Gastrocnemius medialis (tissue), 4 donors: Measurements from ENCODE around the gene MSMO1.

ENCODE experiments used
- POLR2A ChIP-seq, 2 donors: fragments of 450-650 bp; IDR thresholded peaks; one replicate each; pipeline ENCODE4 v1.6.1; 2017; ENCODE audit warnings: antibody characterized with exemption in 2 of 2, mild to moderate bottlenecking in 2 of 2, moderate library complexity in 2 of 2
- TF ChIP-seq, protein P1 (sequence below), 5 experiments: fragments of 450-650 bp in 3 of 5; fragments of 200-600 bp in 2 of 5; sonication (generic) in 2 of 5; IDR thresholded peaks in 4 of 5; conservative IDR thresholded peaks in 1 of 5; 1 replicate in 4 of 5; 2 replicates in 1 of 5; pipeline ENCODE4 v1.5.1; 2016 to 2019; ENCODE audit warnings: antibody characterized with exemption in 5 of 5, mild to moderate bottlenecking in 3 of 5, moderate library complexity in 3 of 5

DNA sequence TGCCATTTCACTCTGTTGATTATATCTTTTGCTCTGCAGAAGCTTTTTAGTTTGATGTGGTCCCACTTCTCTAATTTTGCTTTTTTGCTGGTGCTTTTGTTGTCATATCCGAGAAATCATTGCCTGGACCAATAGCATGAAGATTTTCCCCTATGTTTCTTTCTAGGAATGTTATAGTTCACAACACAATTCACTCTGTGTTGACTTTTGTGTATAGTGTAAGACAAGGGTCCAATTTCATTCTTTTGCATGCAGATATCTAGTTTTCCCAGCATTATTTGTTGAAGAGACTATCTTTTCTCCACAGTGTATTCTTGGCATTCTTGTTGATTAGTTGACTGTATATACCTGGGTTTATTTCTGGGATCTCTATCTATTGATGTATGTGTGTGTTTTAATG is 43.1 kb downstream of the MSMO1 start:
- TF ChIP-seq, protein P1, sequence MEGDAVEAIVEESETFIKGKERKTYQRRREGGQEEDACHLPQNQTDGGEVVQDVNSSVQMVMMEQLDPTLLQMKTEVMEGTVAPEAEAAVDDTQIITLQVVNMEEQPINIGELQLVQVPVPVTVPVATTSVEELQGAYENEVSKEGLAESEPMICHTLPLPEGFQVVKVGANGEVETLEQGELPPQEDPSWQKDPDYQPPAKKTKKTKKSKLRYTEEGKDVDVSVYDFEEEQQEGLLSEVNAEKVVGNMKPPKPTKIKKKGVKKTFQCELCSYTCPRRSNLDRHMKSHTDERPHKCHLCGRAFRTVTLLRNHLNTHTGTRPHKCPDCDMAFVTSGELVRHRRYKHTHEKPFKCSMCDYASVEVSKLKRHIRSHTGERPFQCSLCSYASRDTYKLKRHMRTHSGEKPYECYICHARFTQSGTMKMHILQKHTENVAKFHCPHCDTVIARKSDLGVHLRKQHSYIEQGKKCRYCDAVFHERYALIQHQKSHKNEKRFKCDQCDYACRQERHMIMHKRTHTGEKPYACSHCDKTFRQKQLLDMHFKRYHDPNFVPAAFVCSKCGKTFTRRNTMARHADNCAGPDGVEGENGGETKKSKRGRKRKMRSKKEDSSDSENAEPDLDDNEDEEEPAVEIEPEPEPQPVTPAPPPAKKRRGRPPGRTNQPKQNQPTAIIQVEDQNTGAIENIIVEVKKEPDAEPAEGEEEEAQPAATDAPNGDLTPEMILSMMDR (IDR thresholded peaks at IDR 0.05 in 4 of 5, conservative IDR thresholded peaks at IDR 0.05 in 1 of 5): no peak
- TF ChIP-seq POLR2A (IDR thresholded peaks at IDR 0.05): no peak
